SH-SY5Y (cell line): Measurements from ENCODE around the gene SAMD4A.

Source experiments
- GATA2 ChIP-seq: IDR thresholded peaks from 2 replicates; pipeline ENCODE4 v1.6.1; 2011; ENCODE audit warnings: mild to moderate bottlenecking, low read depth, low read length
- GATA3 ChIP-seq: IDR thresholded peaks from 2 replicates; pipeline ENCODE4 v1.6.1; 2011; ENCODE audit warnings: low read depth, mild to moderate bottlenecking, low read length, moderate library complexity

- TF ChIP-seq GATA2: no peak
- no peak for TF ChIP-seq GATA3
Observed at GRCh38 chr14:54815515-54815914, 248.6 kb downstream of the SAMD4A start.
